ENCODE results near the gene LMOD1.
"Not testable (repeated sequence)": the region's sequence is repeated elsewhere in the genome, so short reads cannot be mapped to it uniquely, and the experiment has no call there.

The LMOD1 gene

DNA sequence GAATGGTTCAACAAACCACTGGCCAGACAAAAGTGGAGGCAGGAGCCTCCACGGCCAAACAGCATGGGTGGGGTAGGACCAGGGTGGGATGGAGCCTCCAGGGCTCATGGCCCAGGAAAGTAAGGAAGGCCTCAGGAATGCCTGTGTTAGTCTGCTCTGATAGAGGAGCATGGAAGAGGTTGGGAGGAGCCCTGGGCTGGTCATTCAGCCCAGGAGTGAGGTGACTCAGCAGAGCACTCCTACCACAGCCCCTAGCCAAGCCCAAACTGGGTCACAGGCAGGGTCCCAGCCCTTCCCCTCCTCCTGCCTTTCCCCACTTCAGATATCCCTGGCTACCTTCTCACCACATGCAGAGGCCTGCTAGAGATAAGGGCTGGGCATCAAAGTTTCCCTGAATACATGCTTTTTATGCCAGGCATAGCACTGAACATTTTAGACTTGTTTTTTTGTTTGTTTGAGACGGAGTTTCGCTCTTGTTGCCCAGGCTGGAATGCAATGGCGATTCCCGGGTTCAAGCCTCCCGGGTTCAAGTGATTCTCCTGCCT is 60.7 kb downstream of the LMOD1 start:
- peak in 7 of 42 donors; percentile 6 to 55 (median 23) for DNase-seq
- intact Hi-C loops (cut with DNase I): loop anchor here (5.0 kb wide), 2 partner anchors 72 to 247 kb away; partner anchors contain the start of gene TIMM17A

DNA sequence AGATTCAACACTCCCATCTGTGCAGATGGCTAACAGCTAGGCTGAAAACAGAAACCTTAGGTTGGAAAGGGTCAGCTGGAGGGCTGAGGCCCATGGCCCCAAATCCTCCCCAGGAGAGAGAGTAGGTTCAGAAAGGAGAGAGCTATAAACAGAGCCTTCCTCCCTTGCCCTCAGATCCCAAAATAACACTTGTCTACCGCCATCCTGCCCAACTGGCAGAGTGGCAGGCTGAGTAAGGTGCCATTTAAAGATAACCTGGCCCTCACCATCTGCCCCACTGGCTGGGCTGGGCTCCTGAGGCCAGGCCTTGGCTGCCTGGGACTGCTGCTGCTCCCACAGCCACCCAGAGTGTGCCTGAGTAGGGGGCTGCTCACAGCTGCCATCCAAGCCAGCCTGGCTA is 61.9 kb downstream of the LMOD1 start:
- DNase-seq: peak in 7 of 42 donors; percentile 5 to 38 (median 9)
- intact Hi-C loops (cut with DNase I): no loop called here

DNA sequence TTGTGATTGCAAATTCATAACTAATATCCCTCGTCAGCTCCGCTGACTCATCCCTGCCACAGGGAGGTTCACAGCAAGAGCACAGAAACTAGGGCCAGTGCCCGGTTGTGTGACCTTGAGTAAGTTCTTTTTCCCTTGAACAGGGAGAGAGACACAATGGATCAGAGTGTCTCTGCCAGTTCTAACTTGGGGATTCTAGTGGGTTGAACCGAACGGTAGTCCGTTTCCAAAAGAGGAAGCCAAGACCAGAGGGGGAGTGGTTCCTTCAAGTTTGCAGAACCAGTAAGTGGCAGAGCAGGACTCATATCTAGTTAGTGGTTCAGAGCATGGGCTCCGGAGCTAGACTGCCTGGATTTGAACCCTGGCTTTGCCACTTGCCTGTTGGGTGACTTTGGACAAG is 62.6 kb downstream of the LMOD1 start:
- DNase-seq: peak in 17 of 42 donors; percentile 15 to 68 (median 42)
- intact Hi-C loops (cut with DNase I): no loop called here

DNA sequence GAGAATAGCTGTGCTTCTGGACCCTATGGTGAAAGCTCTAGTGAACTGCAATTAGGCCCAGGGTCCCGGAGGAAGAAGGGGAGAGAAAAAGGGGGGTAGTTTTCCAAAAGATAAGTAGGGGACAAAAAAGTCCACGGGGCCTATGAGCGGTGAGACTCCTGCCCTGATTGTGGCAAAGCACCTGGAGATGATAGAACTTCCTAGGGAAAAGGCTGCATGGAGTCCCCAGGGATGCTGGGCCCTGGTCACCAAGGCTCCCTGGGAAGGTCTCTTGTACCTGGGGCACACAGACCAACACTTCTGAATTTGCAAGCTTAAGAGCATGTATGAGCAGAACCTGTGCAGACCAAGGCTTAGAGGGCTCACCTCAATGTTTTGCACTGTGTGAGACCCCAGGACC is 63.1 kb downstream of the LMOD1 start:
- peak in 5 of 42 donors; percentile 6 to 43 (median 15) for DNase-seq
- intact Hi-C loops (cut with DNase I): no loop called here

DNA sequence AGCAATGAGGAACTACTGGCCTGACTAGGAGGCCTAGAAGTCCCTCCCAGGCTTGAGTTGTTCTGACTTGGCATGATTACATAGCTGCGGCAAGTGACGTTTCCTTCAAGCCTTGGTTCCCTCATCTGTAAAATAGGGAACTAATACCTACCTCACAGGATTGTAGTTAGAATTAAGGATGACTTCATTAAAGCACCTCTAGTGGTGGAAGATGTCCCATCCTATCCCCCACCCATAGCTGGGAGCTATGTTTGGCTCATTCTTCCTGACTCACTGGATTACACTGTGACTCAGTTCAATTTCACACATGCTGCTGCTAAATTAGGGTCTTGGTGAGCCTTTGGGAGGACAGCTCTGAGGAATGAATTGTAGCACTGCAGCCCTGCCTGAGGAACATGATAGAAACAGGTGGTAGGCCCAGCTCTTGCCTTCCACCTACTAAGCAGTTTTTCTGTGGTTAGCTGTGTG is 63.6 kb downstream of the LMOD1 start:
- DNase-seq: peak in 17 of 42 donors; percentile 19 to 72 (median 46)
- intact Hi-C loops (cut with DNase I): no loop called here

DNA sequence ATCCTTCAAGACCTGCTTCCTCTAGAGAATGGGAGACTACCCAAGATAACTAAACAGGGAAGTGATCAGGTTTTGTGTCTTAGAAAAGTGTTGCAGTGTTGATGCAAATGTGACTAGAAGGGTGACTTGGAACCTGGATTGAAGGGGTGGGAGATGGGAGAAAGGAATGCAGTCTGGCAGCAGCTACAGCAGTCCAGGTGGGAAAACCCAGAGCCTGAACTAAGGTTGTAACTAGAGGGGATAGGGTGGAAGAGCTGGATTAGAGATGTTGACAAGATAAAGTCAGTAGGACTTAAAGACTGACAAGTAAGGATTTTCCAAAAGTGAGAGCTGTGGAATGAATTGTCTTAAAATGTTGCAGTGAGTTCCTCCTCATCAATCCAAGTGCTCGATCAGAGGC is 64.7 kb downstream of the LMOD1 start:
- DNase-seq: peak in 2 of 42 donors; percentile 10 to 16
- intact Hi-C loops (cut with DNase I): no loop called here

DNA sequence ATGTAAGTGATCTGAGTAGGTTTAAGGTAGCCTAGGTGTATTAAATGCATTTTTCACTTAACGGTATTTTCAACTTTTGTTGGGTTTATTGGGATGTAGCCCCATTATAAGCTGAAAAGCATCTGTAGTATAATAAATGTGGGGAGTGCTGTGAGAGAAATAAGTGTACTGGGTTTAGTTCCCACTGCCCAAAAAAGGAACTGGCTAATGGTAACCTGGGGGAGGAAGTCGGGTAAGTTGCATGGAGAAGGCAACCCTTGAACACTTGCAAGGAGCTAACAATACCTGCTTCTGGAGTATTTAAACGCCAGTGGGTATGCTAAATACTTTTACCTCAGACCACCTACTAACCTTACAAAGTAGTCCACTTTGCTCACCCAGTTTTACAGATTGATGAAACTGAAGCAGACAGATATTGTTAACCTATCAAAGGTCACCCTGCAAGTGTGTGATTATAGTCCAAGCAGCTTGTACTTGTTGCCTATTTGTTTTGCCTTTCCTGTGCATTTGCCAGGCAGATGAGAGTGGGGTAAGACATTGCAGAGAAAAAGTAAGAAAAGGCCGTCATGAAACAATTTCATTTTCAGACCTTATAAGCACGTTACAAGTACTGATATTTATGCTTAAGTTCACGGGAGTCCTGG is 65.3 kb downstream of the LMOD1 start:
- intact Hi-C loops (cut with DNase I): no loop called here

DNA sequence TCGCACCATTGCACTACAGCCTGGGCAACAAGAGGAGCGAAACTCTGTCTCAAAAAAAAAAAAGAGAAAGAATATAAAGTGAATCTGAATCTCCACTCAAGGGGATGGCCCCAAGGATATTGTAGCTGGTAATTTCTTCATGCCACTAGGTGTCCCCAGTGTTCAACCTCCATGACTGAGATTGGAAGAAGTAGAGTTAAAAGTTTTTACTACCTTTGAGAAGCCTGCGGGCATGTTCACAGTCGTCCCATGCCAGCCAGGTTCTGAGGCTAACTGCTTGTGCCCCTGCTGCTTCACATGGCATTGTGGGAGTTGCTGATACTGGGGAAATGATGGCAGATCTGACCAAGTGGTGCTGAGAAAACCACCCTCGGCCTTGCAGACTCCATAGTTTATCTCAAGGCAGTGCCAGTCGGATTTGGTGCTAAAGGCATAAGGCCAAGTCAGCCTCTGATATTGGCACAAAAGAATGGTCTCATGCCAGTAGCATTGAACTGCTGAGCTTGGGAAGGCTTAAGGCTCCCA is 68.4 kb downstream of the LMOD1 start:
- peak in 26 of 42 donors; percentile 22 to 84 (median 58) for DNase-seq
- intact Hi-C loops (cut with DNase I): loop anchor here (5.0 kb wide), 1 partner anchor 94 kb away; no protein-coding TSS in a partner anchor

More for the DNA sequence above, 65.3 kb downstream of the LMOD1 start:
- peak in 1 of 42 donors; percentile 18 for DNase-seq

DNA sequence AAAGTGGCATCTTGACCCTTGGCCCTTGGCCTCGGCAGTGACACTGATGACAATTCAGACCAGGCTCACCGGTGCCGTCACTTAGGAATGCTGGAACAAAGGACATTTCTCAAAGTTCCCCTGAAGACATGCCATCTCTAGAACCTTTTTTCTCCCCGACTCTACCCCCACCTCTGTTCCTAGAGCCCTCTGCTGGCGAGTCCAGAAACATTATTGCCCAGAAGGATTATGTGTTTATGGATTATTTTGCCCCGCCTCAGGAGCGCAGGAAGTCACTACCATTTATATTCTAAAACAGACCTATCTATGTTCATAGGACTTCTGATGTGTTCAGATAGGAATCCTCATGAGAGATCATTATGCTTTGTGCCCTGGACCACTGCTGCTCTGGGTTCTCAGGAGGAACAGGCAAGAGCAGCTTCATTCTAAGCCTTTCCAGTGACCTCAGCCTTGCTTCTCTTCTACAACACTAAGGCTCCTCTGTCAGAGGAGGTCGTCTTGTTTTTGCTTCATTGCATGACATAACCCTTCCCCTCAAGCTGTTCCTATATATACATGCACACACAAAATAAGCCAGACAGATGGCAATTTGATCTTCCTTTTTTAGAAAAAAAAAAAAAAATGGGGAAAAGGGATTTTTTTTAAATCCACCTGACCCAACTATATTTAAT is 70.1 kb downstream of the LMOD1 start:
- DNase-seq: peak in 6 of 42 donors; percentile 33 to 69 (median 47)
- intact Hi-C loops (cut with DNase I): loop anchor here (5.0 kb wide), 1 partner anchor 96 kb away; no protein-coding TSS in a partner anchor

DNA sequence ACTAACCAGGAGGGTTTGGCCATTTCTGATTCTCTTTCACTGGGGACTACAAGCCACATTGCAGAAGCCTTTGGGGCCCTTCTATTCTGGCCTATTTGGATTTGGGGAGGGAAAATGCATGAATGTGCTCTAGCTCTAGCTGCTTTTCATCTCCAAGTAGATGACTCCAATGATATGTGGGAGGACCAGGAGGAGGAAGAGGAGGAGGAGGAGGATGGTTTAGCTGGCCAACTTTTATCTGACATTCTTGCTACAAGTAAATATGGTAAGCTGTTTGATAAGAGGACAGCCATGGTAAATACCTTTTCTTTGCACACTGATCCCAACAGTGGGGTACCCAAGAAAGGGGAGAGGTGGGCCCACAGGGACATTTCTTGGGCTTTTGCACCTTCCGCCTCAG is 71.7 kb downstream of the LMOD1 start:
- intact Hi-C loops (cut with DNase I): loop anchor here (5.0 kb wide), 1 partner anchor 98 kb away; no protein-coding TSS in a partner anchor
- DNase-seq: no peak

DNA sequence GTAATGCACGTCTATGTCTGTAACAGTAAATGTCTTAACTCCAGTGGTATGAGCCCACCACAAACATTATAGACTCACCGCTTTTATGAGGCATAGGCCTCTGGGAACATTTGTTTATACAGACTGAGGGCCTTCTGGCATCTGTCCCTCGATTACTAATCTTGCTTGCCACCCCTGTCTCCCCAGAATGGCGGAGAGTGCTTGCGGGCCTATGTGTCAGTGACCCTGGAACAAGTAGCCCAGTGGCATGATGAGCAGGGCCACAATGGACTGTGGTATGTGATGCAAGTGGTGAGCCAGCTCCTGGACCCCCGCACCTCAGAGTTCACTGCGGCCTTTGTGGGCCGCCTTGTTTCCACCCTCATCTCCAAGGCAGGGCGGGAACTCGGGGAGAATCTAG is 76.0 kb downstream of the LMOD1 start:
- intact Hi-C loops (cut with DNase I): no loop called here
- DNase-seq: no peak

DNA sequence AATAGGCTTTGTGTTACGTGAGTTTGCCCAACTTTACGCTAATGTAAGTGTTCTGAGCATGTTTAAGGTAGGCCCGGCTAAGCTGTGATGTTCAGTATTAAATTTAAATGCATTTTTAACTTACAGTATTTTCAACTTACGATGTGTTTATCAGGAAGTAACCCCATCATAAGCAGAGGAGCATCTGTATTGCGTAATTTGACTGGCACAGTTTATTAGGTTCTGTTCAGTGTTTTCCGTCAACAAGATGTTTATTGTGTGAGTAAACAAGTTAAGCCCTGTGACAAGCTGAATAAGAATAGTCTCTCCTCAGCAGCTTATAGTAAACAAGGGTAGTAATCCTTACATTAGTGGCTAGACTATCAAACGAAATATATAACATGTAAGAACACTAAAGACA is 84.9 kb downstream of the LMOD1 start:
- DNase-seq: no peak
- intact Hi-C loops (cut with DNase I): no loop called here

DNA sequence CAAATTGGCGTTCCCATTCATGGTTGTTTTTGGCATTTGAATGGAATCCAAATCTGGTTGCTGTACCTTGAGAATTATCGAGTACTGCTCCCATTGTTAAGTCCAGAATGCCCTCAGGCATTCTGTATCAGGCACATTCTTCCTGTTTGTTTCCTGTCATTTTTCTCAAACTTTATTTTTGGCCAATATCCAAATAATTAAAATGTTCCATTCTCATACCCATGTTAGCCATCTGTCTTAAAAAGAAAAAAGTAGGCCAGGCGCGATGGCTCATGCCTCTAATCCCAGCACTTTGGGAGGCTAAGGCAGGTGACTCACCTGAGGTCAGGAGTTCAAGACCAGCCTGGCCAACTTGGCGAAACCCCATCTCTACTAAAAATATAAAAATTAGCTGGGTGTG is 86.9 kb downstream of the LMOD1 start:
- no peak for DNase-seq
- intact Hi-C loops (cut with DNase I): no loop called here

DNA sequence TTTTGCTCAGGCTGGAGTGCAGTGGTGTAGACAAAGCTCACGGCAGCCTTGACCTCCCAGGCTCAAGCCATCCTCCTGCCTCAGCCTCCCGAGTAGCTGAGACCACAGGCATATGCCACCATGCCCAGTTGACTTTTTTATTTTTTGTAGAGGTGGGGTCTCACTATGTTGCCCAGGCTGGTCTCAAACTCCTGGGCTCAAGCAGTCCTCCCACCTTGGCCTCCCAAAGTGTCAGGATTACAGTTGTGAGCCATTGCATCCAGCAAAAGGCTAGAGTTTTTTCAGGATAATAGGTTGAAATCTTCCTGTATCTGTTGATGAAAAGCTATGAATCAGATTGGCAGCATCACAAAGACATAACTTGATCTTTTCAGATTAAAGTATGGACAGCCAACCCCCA is 89.6 kb downstream of the LMOD1 start:
- DNase-seq; intact Hi-C loops (cut with DNase I): not testable (repeated sequence)

DNA sequence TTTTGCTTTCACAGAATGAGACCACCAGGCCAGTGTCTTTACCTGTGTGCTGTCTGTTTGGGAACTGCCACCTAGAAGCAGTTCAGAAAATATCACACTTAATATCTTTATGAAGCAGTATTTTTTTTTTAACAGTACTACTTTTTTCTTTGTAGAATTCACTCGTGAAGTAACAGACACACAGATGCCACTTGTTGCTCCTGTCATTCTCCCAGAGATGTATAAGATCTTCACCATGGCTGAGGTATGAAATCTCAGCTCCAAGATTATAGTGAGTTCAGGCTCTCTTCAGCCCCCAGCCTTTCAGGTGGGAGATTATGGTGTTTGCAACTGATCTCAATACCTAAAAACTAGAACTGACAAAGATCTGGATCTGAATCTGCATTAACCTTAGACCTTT is 94.4 kb downstream of the LMOD1 start:
- intact Hi-C loops (cut with DNase I): no loop called here
- DNase-seq: no peak

DNA sequence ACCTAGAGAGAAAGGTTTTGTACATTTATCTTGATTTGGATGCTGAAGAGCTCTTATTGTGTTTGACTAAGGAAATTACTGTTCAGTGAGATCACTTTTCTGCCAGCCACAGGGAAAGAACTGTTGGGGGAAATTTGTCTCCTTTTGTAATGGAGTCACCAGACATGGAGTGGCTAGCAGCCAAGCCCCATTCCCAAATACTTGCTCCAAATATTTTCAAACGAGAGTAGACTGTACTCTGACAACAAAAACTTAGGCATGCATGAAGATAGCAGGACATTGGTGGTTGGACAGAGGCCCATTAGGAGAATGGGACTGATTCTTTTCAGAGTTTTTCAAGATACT is 96.3 kb downstream of the LMOD1 start:
- no peak for DNase-seq
- intact Hi-C loops (cut with DNase I): no loop called here

DNA sequence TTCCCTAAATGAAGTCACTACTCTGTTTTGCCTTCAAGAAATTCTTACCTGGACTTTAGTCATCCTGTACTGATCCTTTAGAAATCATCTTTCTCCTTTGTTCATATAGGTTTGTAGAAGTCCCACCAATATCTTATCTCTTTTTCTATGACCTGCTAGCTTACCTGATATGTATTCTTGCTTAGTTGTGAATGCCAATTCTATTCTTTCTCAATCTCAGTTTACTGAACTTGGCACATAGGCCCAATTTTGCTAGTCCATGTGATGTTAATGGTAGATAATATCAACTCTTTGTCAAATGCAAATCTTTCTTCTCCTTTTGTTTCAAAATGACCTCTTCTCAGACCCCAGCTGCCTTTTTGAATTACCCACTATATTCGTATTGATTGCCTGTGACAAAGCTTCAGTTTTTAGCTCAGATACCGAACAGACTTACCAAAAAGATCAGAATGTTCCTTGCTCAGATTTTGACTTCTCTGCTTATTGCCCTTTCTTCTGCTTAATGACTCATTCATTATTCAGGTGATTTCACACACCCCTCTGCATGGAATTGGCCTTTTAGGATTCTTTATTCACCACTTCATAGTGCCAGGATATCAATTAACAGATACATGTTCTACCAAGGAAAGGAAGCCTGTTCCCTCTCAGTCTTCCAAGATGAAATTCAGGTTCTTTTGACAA is 96.8 kb downstream of the LMOD1 start:
- intact Hi-C loops (cut with DNase I): no loop called here
- DNase-seq: no peak

DNA sequence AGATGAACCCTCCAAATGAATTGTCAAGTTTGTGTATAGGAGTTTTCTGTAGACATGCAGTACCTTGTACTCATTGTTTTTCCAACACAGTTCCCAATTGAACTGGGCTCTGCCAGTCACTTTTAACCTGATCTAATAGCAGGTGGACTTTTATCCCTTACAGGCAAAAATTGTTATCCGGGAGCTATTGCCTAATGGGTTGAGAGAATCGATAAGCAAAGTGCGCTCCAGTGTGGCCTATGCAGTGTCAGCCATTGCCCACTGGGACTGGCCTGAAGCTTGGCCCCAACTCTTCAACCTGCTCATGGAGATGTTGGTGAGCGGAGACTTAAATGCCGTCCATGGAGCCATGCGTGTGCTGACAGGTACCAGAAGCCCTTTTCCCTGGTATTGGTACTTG is 98.1 kb downstream of the LMOD1 start:
- no peak for DNase-seq
- intact Hi-C loops (cut with DNase I): no loop called here

DNA sequence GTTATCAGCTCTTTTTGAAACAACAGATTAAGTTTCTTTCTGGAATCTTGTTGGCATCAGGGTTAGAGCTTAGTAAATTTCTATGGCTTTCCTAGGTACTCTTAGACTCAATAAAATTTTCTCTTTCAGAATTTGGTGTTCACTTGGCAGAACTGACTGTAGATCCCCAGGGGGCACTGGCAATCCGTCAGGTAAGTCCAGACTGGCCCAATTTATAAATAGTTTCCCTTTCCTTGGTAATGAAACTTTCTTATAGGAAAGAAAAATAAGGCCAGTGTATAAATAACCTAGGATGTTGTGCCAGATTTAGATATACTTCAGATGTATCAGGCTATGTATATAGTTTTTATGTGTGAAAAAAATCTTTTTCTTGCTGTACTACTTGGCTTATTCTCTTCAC is 99.2 kb downstream of the LMOD1 start:
- intact Hi-C loops (cut with DNase I): no loop called here
- DNase-seq: no peak

All from head of caudate nucleus (tissue), 42 donors.